PC-3 (cell line): ENCODE results near the gene BRD9.

Experiments used
- CTCF ChIP-seq: fragments of 300-600 bp; sonication (generic); conservative IDR thresholded peaks from 2 replicates; pipeline ENCODE4 v1.5.1; 2017; ENCODE audit warnings: antibody characterized with exemption, low read depth, mild to moderate bottlenecking, low read length
- EZH2 ChIP-seq: fragments of 300-600 bp; sonication (generic); IDR thresholded peaks from one replicate; pipeline ENCODE4 v1.6.1; 2017; ENCODE audit warnings: antibody characterized with exemption, mild to moderate bottlenecking, low read length; ENCODE audit not compliant: unreplicated experiment
- EZH2phosphoT487 ChIP-seq: fragments of 300-600 bp; sonication (generic); IDR thresholded peaks from 2 replicates; pipeline ENCODE4 v1.6.1; 2018; ENCODE audit warnings: mild to moderate bottlenecking, antibody characterized with exemption, low read length, borderline replicate concordance

- TF ChIP-seq CTCF (no peak), EZH2 (no peak), EZH2phosphoT487 (no peak)
These were observed 40.6 kb downstream of the BRD9 start for GRCh38 chr5:852018-852417.
